Neuronal stem cell (in vitro differentiated cells): ENCODE measurements around the gene NOMO2.
"Not testable (repeated sequence)": the region's sequence is repeated elsewhere in the genome, so short reads cannot be mapped to it uniquely, and the experiment has no call there.

Experiments used
- DNase-seq: peaks from one replicate; pipeline ENCODE4 v3.0.0-alpha.2; 2013; ENCODE audit warnings: low spot score
- H2AFZ ChIP-seq: one replicate; pipeline ENCODE4 v1.6.1; 2013; ENCODE audit warnings: mild to moderate bottlenecking, low read length, inconsistent platforms
- H2AK5ac ChIP-seq: 2 replicates; pipeline ENCODE4 v1.6.1; 2013; ENCODE audit warnings: low read depth, mild to moderate bottlenecking, inconsistent platforms, low read length, moderate library complexity, mixed read lengths
- H2BK120ac ChIP-seq: 2 replicates; pipeline ENCODE4 v1.6.1; 2013; ENCODE audit warnings: low read depth, mild to moderate bottlenecking, inconsistent platforms, low read length, moderate library complexity, mixed read lengths
- H2BK12ac ChIP-seq: one replicate; pipeline ENCODE4 v1.6.1; 2013; ENCODE audit warnings: low read length, inconsistent platforms
- H2BK15ac ChIP-seq: 2 replicates; pipeline ENCODE4 v1.6.1; 2013; ENCODE audit warnings: mild to moderate bottlenecking, low read length, inconsistent platforms, mixed read lengths
- H2BK5ac ChIP-seq: one replicate; pipeline ENCODE4 v1.6.1; 2013; ENCODE audit warnings: inconsistent platforms, mild to moderate bottlenecking, low read length, moderate library complexity
- H3K14ac ChIP-seq: one replicate; pipeline ENCODE4 v1.6.1; 2013; ENCODE audit warnings: low read length, inconsistent platforms
- H3K18ac ChIP-seq: 2 replicates; pipeline ENCODE4 v1.6.1; 2013; ENCODE audit warnings: low read length, inconsistent platforms
- H3K23ac ChIP-seq: 2 replicates; pipeline ENCODE4 v1.6.1; 2013; ENCODE audit warnings: low read depth, mild to moderate bottlenecking, mixed read lengths, low read length, inconsistent platforms; ENCODE audit not compliant: poor library complexity
- H3K27ac ChIP-seq: replicated peaks from 3 replicates; pipeline ENCODE4 v1.5.1; 2013; ENCODE audit warnings: low read length, inconsistent platforms
- H3K27me3 ChIP-seq, 3 experiments: 2 replicates each; pipeline ENCODE4 v1.6.1; 2013; ENCODE audit warnings: low read length in 3 of 3, mild to moderate bottlenecking in 2 of 3, inconsistent platforms in 1 of 3, low read depth in 1 of 3, mixed read lengths in 1 of 3, moderate library complexity in 1 of 3; ENCODE audit not compliant: control insufficient read depth in 3 of 3, insufficient read depth in 3 of 3
- H3K36me3 ChIP-seq, 2 donors: replicated peaks in 1 of 2; 2 replicates each; pipeline ENCODE4 v1.6.1; 2013; ENCODE audit warnings: low read length in 2 of 2; ENCODE audit not compliant: control insufficient read depth in 2 of 2, insufficient read depth in 2 of 2
- H3K4ac ChIP-seq: 2 replicates; pipeline ENCODE4 v1.6.1; 2013; ENCODE audit warnings: inconsistent platforms, mild to moderate bottlenecking, low read length, moderate library complexity
- H3K4me1 ChIP-seq, 2 donors: 1 replicate in 1 of 2; 2 replicates in 1 of 2; pipeline ENCODE4 v1.6.1; 2013; ENCODE audit warnings: low read length in 2 of 2, low read depth in 1 of 2; ENCODE audit not compliant: control insufficient read depth in 2 of 2, insufficient read depth in 1 of 2
- H3K4me2 ChIP-seq: one replicate; pipeline ENCODE4 v1.6.1; 2013; ENCODE audit warnings: mild to moderate bottlenecking, low read length, inconsistent platforms; ENCODE audit not compliant: insufficient read depth, poor library complexity, severe bottlenecking
- H3K4me3 ChIP-seq, 2 donors: 2 replicates each; pipeline ENCODE4 v1.5.1; 2013; ENCODE audit warnings: low read length in 2 of 2, mild to moderate bottlenecking in 2 of 2, inconsistent platforms in 1 of 2, moderate library complexity in 1 of 2
- H3K79me1 ChIP-seq: one replicate; pipeline ENCODE4 v1.6.1; 2013; ENCODE audit warnings: low read depth, mild to moderate bottlenecking, inconsistent platforms, low read length, moderate library complexity
- H3K9ac ChIP-seq: one replicate; pipeline ENCODE4 v1.6.1; 2013; ENCODE audit warnings: mild to moderate bottlenecking, low read depth, low read length, inconsistent platforms; ENCODE audit not compliant: poor library complexity
- H3K9me3 ChIP-seq, 2 donors: replicated peaks in 1 of 2; 2 replicates each; pipeline versions ENCODE3 to v1.6.1; 2013; ENCODE audit warnings: low read length in 2 of 2, mild to moderate bottlenecking in 2 of 2, inconsistent platforms in 1 of 2, low read depth in 1 of 2, mixed read lengths in 1 of 2, moderate library complexity in 1 of 2; ENCODE audit not compliant: control insufficient read depth in 2 of 2, insufficient read depth in 1 of 2
- H4K8ac ChIP-seq: one replicate; pipeline ENCODE4 v1.6.1; 2013; ENCODE audit warnings: low read depth, mild to moderate bottlenecking, inconsistent platforms, low read length, moderate library complexity
- H4K91ac ChIP-seq: one replicate; pipeline ENCODE4 v1.6.1; 2013; ENCODE audit warnings: low read length, low read depth, mild to moderate bottlenecking, inconsistent platforms; ENCODE audit not compliant: poor library complexity
- WGBS, 2 donors: extraction: QIAGEN DNeasy Blood & Tissue Kit; methylation state at CpG; one replicate each; pipeline ENCODE4 v1.1.7; 2013; ENCODE audit warnings: missing lambda C conversion rate in 2 of 2, mixed read lengths in 1 of 2; ENCODE audit not compliant: insufficient read length in 2 of 2, insufficient replicate concordance in 1 of 2; ENCODE audit errors: extremely low coverage in 2 of 2; 5-methylcytosine and 5-hydroxymethylcytosine counted together

The NOMO2 gene

DNA sequence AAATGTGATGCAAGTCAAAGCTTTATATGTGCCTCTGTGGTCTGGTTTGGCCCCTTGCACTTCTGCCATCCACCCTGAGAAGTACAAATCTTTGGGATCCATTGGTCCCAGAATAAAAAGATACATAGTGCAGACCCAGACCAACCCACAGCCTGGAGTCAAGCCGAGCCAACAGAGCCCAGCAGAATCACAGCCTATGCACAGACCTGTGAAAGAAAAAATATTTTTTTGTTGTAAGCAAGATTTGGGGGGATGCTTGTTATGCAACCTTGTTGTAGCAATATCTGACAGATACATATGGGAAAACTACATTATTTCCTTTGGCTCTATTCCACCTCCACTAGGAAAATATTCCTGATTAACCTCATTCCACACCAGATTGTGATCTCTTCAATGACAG is 36.7 kb upstream of the NOMO2 start:
- H3K36me3 ChIP-seq, H3K23ac ChIP-seq, H3K27ac ChIP-seq, H3K9ac ChIP-seq, H2BK15ac ChIP-seq, H4K91ac ChIP-seq, H3K27me3 ChIP-seq, H2BK12ac ChIP-seq, H3K4me2 ChIP-seq, H3K9me3 ChIP-seq, H2AK5ac ChIP-seq, H3K4me1 ChIP-seq, H2BK5ac ChIP-seq, H2BK120ac ChIP-seq, H3K14ac ChIP-seq, DNase-seq, H3K4me3 ChIP-seq, H2AFZ ChIP-seq, H3K4ac ChIP-seq, H4K8ac ChIP-seq, H3K18ac ChIP-seq, H3K79me1 ChIP-seq: not testable (repeated sequence)
- no CpG with 5 or more reads among the region's 1 CpG for WGBS, 2 donors

DNA sequence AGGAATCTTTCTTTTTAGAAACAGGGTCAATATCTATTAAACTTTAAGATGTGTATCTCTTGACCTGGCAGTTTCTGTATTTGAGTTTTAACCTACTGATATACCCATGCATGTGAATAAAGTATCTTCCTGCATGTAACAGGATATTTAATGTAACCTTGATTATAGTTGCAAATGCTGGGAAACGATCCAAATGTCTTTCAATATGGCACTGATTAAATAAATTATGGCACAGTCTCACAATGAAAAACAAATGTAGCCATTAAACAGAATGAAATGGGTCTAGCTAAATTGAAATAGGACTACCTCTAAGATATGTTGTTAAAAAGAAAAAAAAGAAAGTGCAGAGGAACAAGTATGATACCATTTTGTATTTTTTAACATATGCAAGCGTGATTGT is 35.8 kb upstream of the NOMO2 start:
- not testable (repeated sequence) for H2BK15ac ChIP-seq, H2BK120ac ChIP-seq, H3K4me3 ChIP-seq, H3K4ac ChIP-seq, H3K9me3 ChIP-seq, H3K23ac ChIP-seq, H3K14ac ChIP-seq, H3K27me3 ChIP-seq, DNase-seq, H4K91ac ChIP-seq, H3K9ac ChIP-seq, H2BK12ac ChIP-seq, H4K8ac ChIP-seq, H3K18ac ChIP-seq, H3K79me1 ChIP-seq, H3K4me2 ChIP-seq, H2AK5ac ChIP-seq, H3K4me1 ChIP-seq, H3K27ac ChIP-seq, H3K36me3 ChIP-seq, H2AFZ ChIP-seq, H2BK5ac ChIP-seq
- no CpG with 5 or more reads among the region's 2 CpGs for WGBS, 2 donors

DNA sequence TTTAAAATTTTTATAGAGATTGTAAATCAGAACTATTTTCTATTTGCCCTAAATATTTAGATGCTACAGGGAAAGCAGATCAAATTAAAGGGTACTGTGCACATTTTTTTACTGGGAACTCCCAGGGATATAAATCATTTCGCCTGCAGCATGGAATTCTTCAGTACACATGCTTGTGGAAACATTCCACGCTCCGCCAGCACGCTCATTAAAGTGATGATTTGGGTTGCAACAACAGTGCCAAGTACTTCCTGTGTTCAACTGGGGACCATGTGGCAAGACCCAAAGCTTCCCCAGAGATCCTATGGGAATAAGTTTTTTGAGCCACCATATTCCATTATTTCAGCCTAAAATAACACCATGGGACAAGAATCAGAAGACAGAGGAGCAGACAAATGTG is 35.4 kb upstream of the NOMO2 start:
- H3K14ac ChIP-seq, H3K27me3 ChIP-seq, H2AK5ac ChIP-seq, H2AFZ ChIP-seq, H3K4ac ChIP-seq, H2BK15ac ChIP-seq, H3K18ac ChIP-seq, H3K9me3 ChIP-seq, H3K79me1 ChIP-seq, H3K27ac ChIP-seq, H4K91ac ChIP-seq, DNase-seq, H2BK120ac ChIP-seq, H4K8ac ChIP-seq, H3K4me3 ChIP-seq, H3K4me2 ChIP-seq, H2BK5ac ChIP-seq, H3K9ac ChIP-seq, H3K4me1 ChIP-seq, H3K36me3 ChIP-seq, H3K23ac ChIP-seq, H2BK12ac ChIP-seq: not testable (repeated sequence)
- no CpG with 5 or more reads among the region's 4 CpGs for WGBS, 2 donors

DNA sequence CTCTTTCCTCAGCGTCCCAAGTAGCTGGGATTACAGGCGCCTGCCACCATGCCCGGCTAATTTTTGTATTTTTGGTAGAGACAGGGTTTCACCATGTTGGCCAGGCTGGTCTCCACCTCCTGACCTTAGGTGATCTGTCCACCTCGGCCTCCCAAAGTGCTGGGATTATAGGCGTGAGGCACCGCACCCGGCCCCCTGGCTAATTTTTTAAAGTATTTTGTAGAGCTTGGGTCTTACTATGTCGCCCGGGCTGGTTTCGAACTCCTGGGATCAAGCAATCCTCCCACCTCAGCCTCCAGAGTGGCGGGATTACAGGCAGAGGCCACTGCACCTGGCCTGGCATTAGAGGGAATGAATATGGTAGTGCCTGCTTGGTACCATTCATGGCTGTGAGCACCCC is 33.9 kb upstream of the NOMO2 start:
- not testable (repeated sequence) for H2AK5ac ChIP-seq, H3K14ac ChIP-seq, H3K4me2 ChIP-seq, H3K36me3 ChIP-seq, H2BK12ac ChIP-seq, H3K4me1 ChIP-seq, H4K8ac ChIP-seq, H3K9ac ChIP-seq, H2BK120ac ChIP-seq, H2AFZ ChIP-seq, DNase-seq, H2BK5ac ChIP-seq, H3K79me1 ChIP-seq, H3K27me3 ChIP-seq, H3K27ac ChIP-seq, H3K9me3 ChIP-seq, H2BK15ac ChIP-seq, H3K23ac ChIP-seq, H3K4ac ChIP-seq, H4K91ac ChIP-seq, H3K18ac ChIP-seq, H3K4me3 ChIP-seq
- WGBS, 2 donors = no CpG with 5 or more reads among the region's 11 CpGs
